T-cell (primary cell): ENCODE measurements around the gene ZNRF2. TPM values are rescaled to one million over a fixed set of nuclear protein-coding genes. Genes with fewer than 3 reads are reported as not detected.

ENCODE experiments used
- ATAC-seq, 4 experiments: fragments of 200-7000 bp in 3 of 4; fragments of 150-1000 bp in 1 of 4; cut with Tn5 transposase; replicated peaks in 1 of 4; 1 replicate in 3 of 4; 2 replicates in 1 of 4; pipeline ENCODE4 v1.10.0; 2021; ENCODE audit warnings: moderate library complexity in 3 of 4, mild to moderate bottlenecking in 2 of 4, moderate number of reproducible peaks in 1 of 4
- CTCF ChIA-PET, 2 donors: fragments of 300-600 bp; sonication (Branson Sonifier 250); formaldehyde crosslinking; loops; one replicate each; lab custom pipeline; 2022; ENCODE audit warnings: antibody characterized with exemption in 2 of 2; lab: Charles Lee
- POLR2A ChIA-PET, 2 donors: fragments of 300-600 bp; sonication (Branson Sonifier 250); formaldehyde crosslinking; loops; one replicate each; lab custom pipeline; 2022; ENCODE audit warnings: antibody characterized with exemption in 2 of 2; lab: Charles Lee
- DNase-seq, 35 experiments: peaks; one replicate each; pipeline versions ENCODE4 v3.0.0 to v3.0.0-alpha.2; 2013 to 2023
- H3K27ac ChIP-seq: one replicate; pipeline ENCODE4 v1.5.1; 2013; ENCODE audit warnings: low read length
- H3K27me3 ChIP-seq, 2 experiments: replicated peaks in 1 of 2; 1 replicate in 1 of 2; 2 replicates in 1 of 2; pipeline versions ENCODE4 v1.6.1 to v1.7.0; 2013; ENCODE audit warnings: low read length in 1 of 2, mixed read lengths in 1 of 2; ENCODE audit not compliant: control insufficient read depth in 2 of 2, insufficient read depth in 2 of 2; ENCODE audit errors: extremely low read depth in 1 of 2
- H3K36me3 ChIP-seq, 2 donors: 1 replicate in 1 of 2; 2 replicates in 1 of 2; pipeline versions ENCODE4 v1.6.1 to v1.7.0; 2013; ENCODE audit warnings: low read length in 1 of 2; ENCODE audit not compliant: control insufficient read depth in 2 of 2, insufficient read depth in 1 of 2; ENCODE audit errors: extremely low read depth in 1 of 2
- H3K4me1 ChIP-seq, 2 experiments: 1 replicate in 1 of 2; 2 replicates in 1 of 2; pipeline versions ENCODE4 v1.6.1 to v1.7.0; 2013; ENCODE audit warnings: low read length in 2 of 2, mixed read lengths in 1 of 2; ENCODE audit not compliant: insufficient read depth in 2 of 2, control insufficient read depth in 1 of 2; ENCODE audit errors: extremely low read depth in 1 of 2
- H3K4me3 ChIP-seq, 2 donors: 1 replicate in 1 of 2; 2 replicates in 1 of 2; pipeline versions ENCODE4 v1.5.1 to v1.7.0; 2013; ENCODE audit warnings: mild to moderate bottlenecking in 2 of 2, low read length in 1 of 2, moderate library complexity in 1 of 2; ENCODE audit not compliant: control insufficient read depth in 1 of 2; ENCODE audit errors: extremely low read depth in 1 of 2
- H3K9me3 ChIP-seq: 2 replicates; pipeline ENCODE4 v1.7.0; 2013
- H3K27ac Mint-ChIP-seq, 2 donors: one replicate each; pipeline ENCODE4 v1.8.0; 2020 to 2021; ENCODE audit warnings: mild to moderate bottlenecking in 2 of 2, mixed read lengths in 2 of 2
- H3K27me3 Mint-ChIP-seq, 2 donors: one replicate each; pipeline ENCODE4 v1.8.0; 2021 to 2022; ENCODE audit warnings: mixed read lengths in 2 of 2
- H3K36me3 Mint-ChIP-seq: one replicate; pipeline ENCODE4 v1.8.0; 2021; ENCODE audit warnings: mixed read lengths
- H3K4me1 Mint-ChIP-seq, 3 donors: one replicate each; pipeline ENCODE4 v1.8.0; 2020 to 2022; ENCODE audit warnings: mixed read lengths in 3 of 3, mild to moderate bottlenecking in 1 of 3
- H3K4me3 Mint-ChIP-seq, 3 donors: one replicate each; pipeline ENCODE4 v1.8.0; 2020 to 2022; ENCODE audit warnings: mild to moderate bottlenecking in 3 of 3, mixed read lengths in 3 of 3, moderate library complexity in 3 of 3
- H3K9me3 Mint-ChIP-seq, 3 donors: one replicate each; pipeline ENCODE4 v1.8.0; 2020 to 2022; ENCODE audit warnings: mixed read lengths in 3 of 3
- WGBS: methylation state at CpG from one replicate; pipeline ENCODE4 v1.1.5; 2013; ENCODE audit warnings: missing lambda C conversion rate; ENCODE audit not compliant: insufficient coverage; 5-methylcytosine and 5-hydroxymethylcytosine counted together
- total RNA-seq, 35 experiments: library from RNA in 6 of 35; stranded (reverse) in 6 of 35; fragments of 120-200 nt in 1 of 35; gene quantifications; one replicate each; pipeline versions ENCODE4 v1.2.1 to v1.2.4 and lab custom pipeline; 2013 to 2026

The ZNRF2 gene
- total RNA-seq, 5 donors from 2014 or later (not counting 1 experiment from before 2014, with no cell fraction given): 22.4 to 38.4 (median 30.8) TPM

- DNase-seq (no peak), ATAC-seq (no peak)
- no peaks in the 10 kb centered on the region for H3K9me3 Mint-ChIP-seq
- H3K4me1 Mint-ChIP-seq: peaks cover 26 to 28% (median 27%) of the 10 kb centered on the region in 3 donors
- Histone ChIP-seq H3K4me3 (no peak overlapping the region), H3K9me3 (no peaks in the 10 kb centered on the region), H3K27ac (no peak overlapping the region), H3K36me3 (no peaks in the 10 kb centered on the region), H3K27me3 (no peaks in the 10 kb centered on the region), H3K4me1 (peaks cover 4 to 5% of the 10 kb centered on the region in 2 experiments)
- 88% methylated on average over 7 of the region's 7 CpGs for WGBS
- H3K27ac Mint-ChIP-seq: no peak overlapping the region
- no peaks in the 10 kb centered on the region for H3K36me3 Mint-ChIP-seq
- H3K4me3 Mint-ChIP-seq: no peak overlapping the region
- POLR2A ChIA-PET: no interaction called here
- CTCF ChIA-PET: interaction anchor here in 1 of 2 donors (0.8 kb wide), 1 partner anchor 110 kb away, joined by 4 read pairs; no protein-coding TSS in a partner anchor
- H3K27me3 Mint-ChIP-seq: peaks cover under 1 to 6% of the 10 kb centered on the region in 2 donors
These were observed 38.5 kb upstream of the ZNRF2 start for GRCh38 chr7:30245913-30246312.

GRCh38 chr7:30246392-30246791 lies 38.0 kb upstream of the ZNRF2 start:
- ChIA-PET POLR2A (no interaction called here), CTCF (interaction anchor here in 1 of 2 donors (0.8 kb wide), 1 partner anchor 109 kb away, joined by 4 read pairs; no protein-coding TSS in a partner anchor)
- no peak overlapping the region for H3K27ac Mint-ChIP-seq
- ATAC-seq: no peak
- Histone ChIP-seq H3K4me3 (no peak overlapping the region), H3K27me3 (no peaks in the 10 kb centered on the region), H3K27ac (no peak overlapping the region), H3K36me3 (no peaks in the 10 kb centered on the region), H3K4me1 (peaks cover 4 to 5% of the 10 kb centered on the region in 2 experiments), H3K9me3 (no peaks in the 10 kb centered on the region)
- H3K9me3 Mint-ChIP-seq: no peaks in the 10 kb centered on the region
- no peak for DNase-seq
- peaks cover 30 to 31% (median 30%) of the 10 kb centered on the region in 3 donors for H3K4me1 Mint-ChIP-seq
- H3K4me3 Mint-ChIP-seq: no peak overlapping the region
- peaks cover 0 to 5% of the 10 kb centered on the region in 2 donors for H3K27me3 Mint-ChIP-seq
- 97% methylated on average over 8 of the region's 8 CpGs for WGBS
- no peaks in the 10 kb centered on the region for H3K36me3 Mint-ChIP-seq

DNA sequence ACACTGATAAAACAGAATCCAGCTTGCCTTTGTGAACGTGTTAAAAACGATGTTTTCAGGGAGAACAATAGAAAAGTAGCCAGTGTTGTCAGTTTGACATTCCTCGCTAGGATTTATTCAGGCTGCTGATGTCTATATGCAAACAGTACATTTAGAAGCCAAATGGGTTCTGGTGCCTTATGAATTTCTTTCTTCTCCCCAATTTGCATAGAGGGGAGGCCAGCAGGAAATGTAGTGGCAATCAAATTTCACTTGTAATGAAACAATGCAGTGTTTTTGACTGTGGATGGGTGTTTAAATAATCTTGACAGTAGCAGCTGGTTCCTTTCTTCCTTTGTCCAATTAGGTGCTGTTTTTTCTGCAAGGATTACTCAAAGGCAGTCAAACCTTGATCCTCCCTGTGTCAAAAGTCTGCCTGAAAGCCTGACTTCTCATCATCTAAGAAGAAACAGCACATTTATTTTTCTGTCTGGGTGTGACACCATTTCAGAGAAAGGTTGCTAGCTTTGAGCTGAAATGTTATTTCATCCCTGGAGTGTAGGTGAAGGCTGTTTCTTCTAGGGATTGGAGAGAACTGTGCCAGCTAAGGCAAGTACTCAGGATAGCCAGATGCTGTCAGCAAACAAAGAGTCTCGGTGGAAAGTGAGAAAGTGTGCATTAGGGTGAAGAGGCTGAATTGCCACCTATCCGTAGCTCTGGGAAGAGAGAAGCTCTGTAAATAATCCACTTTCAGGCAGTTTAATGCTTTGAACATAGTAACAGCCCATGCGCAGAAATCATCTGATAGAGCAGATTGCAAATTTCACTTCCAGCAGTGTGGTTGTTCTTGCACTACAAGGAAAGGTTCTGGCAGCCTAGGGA lies 36.6 kb upstream of the ZNRF2 start:
- peak overlapping the region; percentile 33 to 35 for H3K27ac Mint-ChIP-seq
- Histone ChIP-seq H3K4me1 (peaks cover 4 to 5% of the 10 kb centered on the region in 2 experiments), H3K9me3 (no peaks in the 10 kb centered on the region), H3K4me3 (no peak overlapping the region), H3K27me3 (no peaks in the 10 kb centered on the region), H3K36me3 (no peaks in the 10 kb centered on the region), H3K27ac (no peak overlapping the region)
- WGBS: no CpG with 5 or more reads among the region's 6 CpGs
- ATAC-seq (no peak), DNase-seq (no peak)
- H3K9me3 Mint-ChIP-seq: no peaks in the 10 kb centered on the region
- no peaks in the 10 kb centered on the region for H3K27me3 Mint-ChIP-seq
- POLR2A ChIA-PET: interaction anchor here in 1 of 2 donors (0.5 kb wide), 1 partner anchor 15 kb away, joined by 3 read pairs; no protein-coding TSS in a partner anchor
- H3K4me1 Mint-ChIP-seq: peaks cover 30 to 32% (median 31%) of the 10 kb centered on the region in 3 donors
- H3K36me3 Mint-ChIP-seq: no peaks in the 10 kb centered on the region
- CTCF ChIA-PET: no interaction called here
- no peak overlapping the region for H3K4me3 Mint-ChIP-seq

- H3K27ac Mint-ChIP-seq: peak overlapping the region in 1 of 2 donors; percentile 26
- peak in 1 of 4 experiments; percentile 17 for ATAC-seq
- no peak for DNase-seq
These were observed 35.1 kb upstream of the ZNRF2 start for GRCh38 chr7:30249316-30249715.

DNA sequence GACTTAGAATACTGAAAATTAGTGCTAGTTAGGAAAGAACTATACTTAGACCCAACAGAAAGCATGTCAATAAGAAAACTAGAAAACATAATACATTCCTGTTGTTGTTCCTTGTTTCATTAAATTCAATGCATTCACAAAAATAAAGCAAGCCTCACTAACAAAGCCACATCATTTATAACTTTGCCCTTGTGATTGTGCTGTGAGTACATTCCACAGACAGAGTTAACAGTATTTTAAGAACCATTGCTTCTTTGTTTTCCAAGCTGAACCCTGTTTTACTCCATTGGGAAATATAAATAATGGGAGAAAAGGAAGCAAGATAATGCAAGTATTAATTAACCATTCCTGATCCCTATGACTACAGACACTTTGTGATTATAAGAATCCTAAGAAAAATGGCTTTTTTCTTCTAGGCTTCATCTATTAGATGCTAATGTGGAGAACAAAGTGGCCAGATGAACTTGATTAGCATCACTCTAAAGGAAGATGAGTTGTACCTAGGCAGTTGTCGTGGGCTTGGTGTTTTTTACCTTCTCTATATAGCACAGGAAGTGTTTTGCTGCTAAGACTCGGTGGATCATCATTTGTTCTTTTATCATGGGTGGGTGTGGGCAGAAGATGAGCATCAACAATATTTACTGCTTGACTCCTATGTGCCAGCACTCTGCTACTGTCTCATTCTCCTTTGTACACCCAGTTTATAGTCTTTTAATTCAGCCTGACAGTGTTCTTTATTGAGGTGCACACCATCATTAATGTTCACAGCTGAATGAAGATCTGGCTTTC lies 34.2 kb upstream of the ZNRF2 start:
- no peaks in the 10 kb centered on the region for H3K9me3 ChIP-seq
- peak; percentile 70 to 84 (median 80) for ATAC-seq
- H3K27ac ChIP-seq: no peak overlapping the region
- H3K27me3 ChIP-seq: no peaks in the 10 kb centered on the region
- ChIA-PET POLR2A (interaction anchor here in 1 of 2 donors (0.6 kb wide), 1 partner anchor 72 kb away, joined by 6 read pairs; no protein-coding TSS in a partner anchor), CTCF (no interaction called here)
- Mint-ChIP-seq H3K36me3 (peaks cover 3% of the 10 kb centered on the region), H3K4me3 (no peak overlapping the region), H3K9me3 (no peaks in the 10 kb centered on the region), H3K4me1 (peaks cover 30 to 32% (median 31%) of the 10 kb centered on the region in 3 donors), H3K27me3 (no peaks in the 10 kb centered on the region), H3K27ac (peak overlapping the region; percentile 51 to 80)
- no peak overlapping the region for H3K4me3 ChIP-seq
- H3K36me3 ChIP-seq: no peaks in the 10 kb centered on the region
- peak in 2 of 35 experiments; percentile 21 to 52 for DNase-seq
- no CpG with 5 or more reads among the region's 2 CpGs for WGBS
- peaks cover 4 to 5% of the 10 kb centered on the region in 2 experiments for H3K4me1 ChIP-seq

More at GRCh38 chr7:30249316-30249715, 35.1 kb upstream of the ZNRF2 start:
- ChIA-PET POLR2A (no interaction called here), CTCF (no interaction called here)
- H3K4me3 ChIP-seq: no peak overlapping the region
- H3K9me3 ChIP-seq: no peaks in the 10 kb centered on the region
- peaks cover 30 to 32% (median 31%) of the 10 kb centered on the region in 3 donors for H3K4me1 Mint-ChIP-seq
- no peak overlapping the region for H3K27ac ChIP-seq
- no peaks in the 10 kb centered on the region for H3K36me3 Mint-ChIP-seq
- H3K36me3 ChIP-seq: no peaks in the 10 kb centered on the region
- no peaks in the 10 kb centered on the region for H3K9me3 Mint-ChIP-seq
- no peaks in the 10 kb centered on the region for H3K27me3 Mint-ChIP-seq
- H3K4me3 Mint-ChIP-seq: no peak overlapping the region
- H3K4me1 ChIP-seq: peaks cover 4 to 5% of the 10 kb centered on the region in 2 experiments
- no peaks in the 10 kb centered on the region for H3K27me3 ChIP-seq
- 94% methylated on average over 2 of the region's 2 CpGs for WGBS

GRCh38 chr7:30251708-30252329 lies 32.6 kb upstream of the ZNRF2 start:
- Histone ChIP-seq H3K36me3 (no peaks in the 10 kb centered on the region), H3K9me3 (no peaks in the 10 kb centered on the region), H3K4me1 (peaks cover 4 to 5% of the 10 kb centered on the region in 2 experiments), H3K27ac (no peak overlapping the region), H3K4me3 (no peak overlapping the region), H3K27me3 (no peaks in the 10 kb centered on the region)
- Mint-ChIP-seq H3K27ac (no peak overlapping the region), H3K36me3 (peaks cover 3% of the 10 kb centered on the region), H3K4me1 (peaks cover 30 to 32% (median 31%) of the 10 kb centered on the region in 3 donors), H3K4me3 (no peak overlapping the region), H3K9me3 (no peaks in the 10 kb centered on the region), H3K27me3 (no peaks in the 10 kb centered on the region)
- DNase-seq (peak in 2 of 35 experiments; percentile 7 to 12), ATAC-seq (no peak)
- CTCF ChIA-PET: no interaction called here
- WGBS: no CpG with 5 or more reads among the region's 7 CpGs
- POLR2A ChIA-PET: no interaction called here
